Measurements from ENCODE around the gene DCLK2. TPM values are rescaled to one million over a fixed set of nuclear protein-coding genes. Genes with fewer than 3 reads are reported as not detected.
A peak's percentile ranks its signal among the peaks of the same experiment; 100 is the strongest.

DCLK2 gene
- total RNA-seq, 1 donor from 2014 or later: 3.4 TPM

GRCh38 chr4:150244600-150244999 is 166.4 kb downstream of the DCLK2 start:
- H3K27me3 ChIP-seq (ENCODE audit: control insufficient read depth, insufficient read depth, low read length): no peaks in the 10 kb centered on the region
- TF ChIP-seq CTCF (IDR thresholded peaks at IDR 0.05; ENCODE audit: insufficient read depth, low read length, poor library complexity, severe bottlenecking): no peak
- H3K4me3 ChIP-seq (ENCODE audit: low read depth, low read length): no peak overlapping the region
- no peaks in the 10 kb centered on the region for H3K36me3 ChIP-seq (ENCODE audit: control insufficient read depth, insufficient read depth, low read length)
- DNase-seq (ENCODE audit: low read depth): peak; percentile 41

DNA sequence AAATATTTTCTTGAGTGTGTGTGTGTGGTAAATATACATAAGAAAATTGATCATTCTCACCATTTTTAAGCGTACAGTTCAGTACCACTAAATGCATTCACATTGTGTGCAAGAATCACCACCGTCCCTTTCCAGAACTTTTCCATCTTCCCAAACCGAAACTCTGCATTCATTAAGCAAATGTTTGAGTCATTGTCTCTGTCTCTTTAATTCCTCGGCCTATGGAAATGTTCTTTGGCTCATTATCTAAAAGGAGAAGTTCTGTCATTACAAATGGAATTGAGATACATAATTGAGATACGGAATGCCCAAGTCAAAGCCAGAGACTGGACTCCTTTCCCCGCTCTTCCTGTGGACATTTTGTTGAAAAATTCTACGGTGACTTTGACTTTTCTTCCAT is 168.9 kb downstream of the DCLK2 start:
- TF ChIP-seq CTCF (IDR thresholded peaks at IDR 0.05; ENCODE audit: insufficient read depth, low read length, poor library complexity, severe bottlenecking): no peak
- DNase-seq (ENCODE audit: low read depth): no peak
- no peaks in the 10 kb centered on the region for H3K36me3 ChIP-seq (ENCODE audit: control insufficient read depth, insufficient read depth, low read length)
- H3K4me3 ChIP-seq (ENCODE audit: low read depth, low read length): no peak overlapping the region
- no peaks in the 10 kb centered on the region for H3K27me3 ChIP-seq (ENCODE audit: control insufficient read depth, insufficient read depth, low read length)

GRCh38 chr4:150248181-150248580 is 169.9 kb downstream of the DCLK2 start:
- no peaks in the 10 kb centered on the region for H3K27me3 ChIP-seq (ENCODE audit: control insufficient read depth, insufficient read depth, low read length)
- no peak for DNase-seq (ENCODE audit: low read depth)
- no peaks in the 10 kb centered on the region for H3K36me3 ChIP-seq (ENCODE audit: control insufficient read depth, insufficient read depth, low read length)
- TF ChIP-seq CTCF (IDR thresholded peaks at IDR 0.05; ENCODE audit: insufficient read depth, low read length, poor library complexity, severe bottlenecking): no peak
- no peak overlapping the region for H3K4me3 ChIP-seq (ENCODE audit: low read depth, low read length)

- no peak for TF ChIP-seq CTCF (IDR thresholded peaks at IDR 0.05; ENCODE audit: insufficient read depth, low read length, poor library complexity, severe bottlenecking)
- Histone ChIP-seq H3K36me3 (ENCODE audit: control insufficient read depth, insufficient read depth, low read length) (no peaks in the 10 kb centered on the region), H3K4me3 (ENCODE audit: low read depth, low read length) (no peak overlapping the region), H3K27me3 (ENCODE audit: control insufficient read depth, insufficient read depth, low read length) (no peaks in the 10 kb centered on the region)
- DNase-seq (ENCODE audit: low read depth): no peak
These were observed 172.2 kb downstream of the DCLK2 start for GRCh38 chr4:150250293-150250997.

DNA sequence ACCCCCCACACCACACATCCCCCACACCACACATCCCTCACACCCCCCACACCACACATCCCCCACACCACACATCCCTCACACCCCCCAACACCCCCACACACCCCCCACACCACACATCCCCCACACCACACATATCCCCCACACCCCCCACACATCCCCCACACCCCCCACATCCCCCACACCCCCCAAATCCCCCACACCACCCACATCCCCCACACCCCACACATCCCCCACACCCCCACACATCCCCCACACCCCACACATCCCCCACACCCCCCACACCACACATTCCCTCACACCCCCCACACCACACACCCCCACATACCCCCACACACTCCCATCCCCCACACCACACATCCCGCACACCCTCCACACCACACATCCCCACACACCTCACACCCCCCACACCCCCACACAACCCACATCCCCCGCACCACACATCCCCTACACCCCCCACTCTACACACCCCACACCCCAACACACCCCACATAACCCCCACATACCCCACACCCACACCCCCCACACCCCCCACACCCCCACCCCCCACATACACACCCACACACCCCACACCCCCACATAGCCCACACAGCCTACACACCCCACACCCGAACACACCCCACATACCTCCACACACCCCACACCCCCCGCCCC is 172.9 kb downstream of the DCLK2 start:
- Histone ChIP-seq H3K27me3 (ENCODE audit: control insufficient read depth, insufficient read depth, low read length) (no peaks in the 10 kb centered on the region), H3K4me3 (ENCODE audit: low read depth, low read length) (no peak overlapping the region), H3K36me3 (ENCODE audit: control insufficient read depth, insufficient read depth, low read length) (no peaks in the 10 kb centered on the region)
- no peak for DNase-seq (ENCODE audit: low read depth)
- TF ChIP-seq CTCF (IDR thresholded peaks at IDR 0.05; ENCODE audit: insufficient read depth, low read length, poor library complexity, severe bottlenecking): no peak
